K562 (cell line): ENCODE data around the gene CAGE1. TPM values are rescaled to one million over a fixed set of nuclear protein-coding genes. Genes with fewer than 3 reads are reported as not detected.

Experiments
- ARID4B ChIP-seq: sonication (generic); formaldehyde crosslinking; IDR thresholded peaks from 2 replicates; pipeline ENCODE4 v1.8.0; 2022; ENCODE audit warnings: mild to moderate bottlenecking, missing genetic modification reagents
- MAFF ChIP-seq: IDR thresholded peaks from 2 replicates; pipeline ENCODE4 v1.6.1; 2012; ENCODE audit warnings: low read length, improper control_type of control experiment
- MBD2 ChIP-seq: sonication (generic); IDR thresholded peaks from 2 replicates; pipeline ENCODE4 v1.6.1; 2016; ENCODE audit warnings: low read depth, borderline replicate concordance
- MXD1 ChIP-seq: fragments of 250-450 bp; sonication (Bioruptor Pico); IDR thresholded peaks from 2 replicates; pipeline ENCODE4 v1.8.0; 2021; ENCODE audit warnings: borderline replicate concordance, mild to moderate bottlenecking, moderate library complexity; ENCODE audit not compliant: poor library complexity, severe bottlenecking
- REST ChIP-seq, 2 experiments: fragments of 450-650 bp; formaldehyde crosslinking in 1 of 2; IDR thresholded peaks; 2 replicates each; pipeline versions ENCODE4 v1.4.0 to v1.6.1; 2014 to 2020; ENCODE audit warnings: mild to moderate bottlenecking in 2 of 2, borderline replicate concordance in 1 of 2, low read depth in 1 of 2
- TFAP4 ChIP-seq: sonication (generic); formaldehyde crosslinking; IDR thresholded peaks from 2 replicates; pipeline ENCODE4 v1.8.0; 2022; ENCODE audit warnings: missing genetic modification reagents, mild to moderate bottlenecking, moderate library complexity, borderline replicate concordance
- ZNF140 ChIP-seq: fragments of 250-450 bp; sonication (Bioruptor Pico); IDR thresholded peaks from 2 replicates; pipeline ENCODE4 v1.8.0; 2021; ENCODE audit warnings: moderate library complexity, mild to moderate bottlenecking, inconsistent platforms
- ZNF274 ChIP-seq: IDR thresholded peaks from 2 replicates; pipeline ENCODE4 v1.6.1; 2011; ENCODE audit warnings: low read depth, mild to moderate bottlenecking, low read length, moderate library complexity, borderline replicate concordance
- ZNF75A ChIP-seq: fragments of 450-650 bp; formaldehyde crosslinking; IDR thresholded peaks from 2 replicates; pipeline ENCODE4 v1.4.0; 2020; ENCODE audit warnings: mild to moderate bottlenecking
- polyA plus RNA-seq, 8 experiments: library from polyadenylated mRNA; depleted of rRNA in 4 of 8; stranded (reverse) in 5 of 8; unstranded in 3 of 8; fragments of >200 nt; fragmentation: Nextera tagmentation in 2 of 8; fragmentation: Illumina TruSeq in 1 of 8; extraction: Ambion mirVana in 2 of 8; extraction: Trizol in 1 of 8; gene quantifications; 2 replicates each; pipeline versions ENCODE4 v1.2.1 to v1.2.3, GENCODE V29; 2011 to 2014; ENCODE audit warnings: inconsistent platforms in 1 of 8, missing spikeins in 1 of 8
- total RNA-seq, 7 experiments: library from RNA; depleted of rRNA in 6 of 7; stranded (reverse); fragments of >200 nt in 6 of 7; fragmentation: Illumina TruSeq in 2 of 7; extraction: Trizol in 2 of 7; gene quantifications; 2 replicates each; pipeline versions ENCODE4 v1.2.1 to v1.2.3, GENCODE V29; 2011 to 2021; ENCODE audit warnings: low replicate concordance in 1 of 7

The CAGE1 gene
- total and polyA plus RNA-seq, 9 of the 15 experiments (the other 6 are each of a cell fraction or from before 2014, with no cell fraction given) = 0.13 to 0.33 (median 0.18) TPM; not detected in 4

GRCh38 chr6:7312616-7313504 lies 76.7 kb downstream of the CAGE1 start, which contains the start of gene SSR1 (continued):
- TF ChIP-seq TFAP4 (CRISPR knock-in tag) = peak; percentile 90
- no peak for TF ChIP-seq ZNF140 (CRISPR knock-in tag)
- no peak for TF ChIP-seq ZNF274
- peak; percentile 88 for TF ChIP-seq REST (IDR thresholded peaks at IDR 0.05; ENCODE audit: borderline replicate concordance)
- TF ChIP-seq REST (CRISPR knock-in tag; IDR thresholded peaks at IDR 0.05; ENCODE audit: low read depth) = peak; percentile 77; the same call in 1 of the 2 replicates
- TF ChIP-seq ARID4B = peak; percentile 88
- TF ChIP-seq MAFF = peak; percentile 51; the same call in 1 of the 2 replicates
- no peak for TF ChIP-seq MXD1 (CRISPR knock-in tag)
- peak; percentile 83 for TF ChIP-seq MBD2
- TF ChIP-seq ZNF75A (CRISPR knock-in tag) = no peak
